ENCODE results near the gene RPRM. TPM values are rescaled to one million over a fixed set of nuclear protein-coding genes. Genes with fewer than 3 reads are reported as not detected.
"Not testable (repeated sequence)": the region's sequence is repeated elsewhere in the genome, so short reads cannot be mapped to it uniquely, and the experiment has no call there.

Gene RPRM
- total and polyA plus RNA-seq, 2 experiments from 2014 or later = 5.9 to 7.5 TPM

- H3K36me3 Mint-ChIP-seq (ENCODE audit: low read depth) = peaks cover 25% of the 10 kb centered on the region
- H3K79me2 ChIP-seq (replicated peaks; ENCODE audit: insufficient read depth); H3K4me1 ChIP-seq (ENCODE audit: insufficient read depth); H3K4me3 ChIP-seq; H3K27me3 ChIP-seq (ENCODE audit: insufficient read depth); H3F3A ChIP-seq (replicated peaks; ENCODE audit: low read depth); H3K27ac ChIP-seq (ENCODE audit: low read depth); H3K4me3 Mint-ChIP-seq; H3K4me1 Mint-ChIP-seq; H2AFZ ChIP-seq; H3K9me2 ChIP-seq (ENCODE audit: insufficient read depth); DNase-seq (ENCODE audit: low spot score); H3K27me3 Mint-ChIP-seq (ENCODE audit: insufficient read depth, low read depth, poor library complexity); H3K36me3 ChIP-seq (ENCODE audit: insufficient read depth); H3K4me2 ChIP-seq; H3K27ac Mint-ChIP-seq; H4K20me1 ChIP-seq (replicated peaks; ENCODE audit: insufficient read depth): not testable (repeated sequence)
- peak; percentile 25; the same call in 1 of the 3 replicates for ATAC-seq
- H3K9me3 Mint-ChIP-seq = peaks cover 43% of the 10 kb centered on the region
Observed at GRCh38 chr2:153442616-153443015, 35.9 kb downstream of the RPRM start.

- Mint-ChIP-seq H3K9me3 (peaks cover 43% of the 10 kb centered on the region), H3K36me3 (ENCODE audit: low read depth) (peaks cover 25% of the 10 kb centered on the region)
- H2AFZ ChIP-seq; H3K27ac Mint-ChIP-seq; H3K4me2 ChIP-seq; H3K27me3 ChIP-seq (ENCODE audit: insufficient read depth); H3K4me3 Mint-ChIP-seq; H3K9me2 ChIP-seq (ENCODE audit: insufficient read depth); H3F3A ChIP-seq (replicated peaks; ENCODE audit: low read depth); H3K27me3 Mint-ChIP-seq (ENCODE audit: insufficient read depth, low read depth, poor library complexity); H3K4me3 ChIP-seq; H3K36me3 ChIP-seq (ENCODE audit: insufficient read depth); DNase-seq (ENCODE audit: low spot score); H3K27ac ChIP-seq (ENCODE audit: low read depth); H4K20me1 ChIP-seq (replicated peaks; ENCODE audit: insufficient read depth); ATAC-seq; H3K79me2 ChIP-seq (replicated peaks; ENCODE audit: insufficient read depth); H3K4me1 Mint-ChIP-seq; H3K4me1 ChIP-seq (ENCODE audit: insufficient read depth): not testable (repeated sequence)
Observed at GRCh38 chr2:153440090-153440489, 38.5 kb downstream of the RPRM start.

- no peaks in the 10 kb centered on the region for H3K27me3 Mint-ChIP-seq (ENCODE audit: insufficient read depth, low read depth, poor library complexity)
- no peaks in the 10 kb centered on the region; the same call in 2 of the 3 replicates for H3K36me3 Mint-ChIP-seq (ENCODE audit: low read depth)
- ATAC-seq = no peak
Observed at GRCh38 chr2:153433403-153433802, 45.2 kb downstream of the RPRM start.

More at GRCh38 chr2:153433403-153433802, 45.2 kb downstream of the RPRM start:
- no peak overlapping the region for H3K4me3 ChIP-seq
- Mint-ChIP-seq H3K9me3 (peaks cover 10% of the 10 kb centered on the region), H3K4me1 (peaks cover 17% of the 10 kb centered on the region), H3K4me3 (no peak overlapping the region), H3K27ac (no peak overlapping the region)
- no peak overlapping the region for H3K27ac ChIP-seq (ENCODE audit: low read depth)
- no peaks in the 10 kb centered on the region for H4K20me1 ChIP-seq (replicated peaks; ENCODE audit: insufficient read depth)
- H3F3A ChIP-seq (replicated peaks; ENCODE audit: low read depth) = no peaks in the 10 kb centered on the region
- H3K4me1 ChIP-seq (ENCODE audit: insufficient read depth) = 0 out of 2 replicates have a peak, but pooled peaks cover 6% of the 10 kb centered on the region
- TF ChIP-seq JUNB (IDR thresholded peaks at IDR 0.05; ENCODE audit: unreplicated experiment) (no peak), ZNF462 (CRISPR knock-in tag; IDR thresholded peaks at IDR 0.05) (no peak), CTCF (conservative IDR thresholded peaks at IDR 0.05; ENCODE audit: low read depth in 2 of 2) (no peak), ETS1 (IDR thresholded peaks at IDR 0.05) (no peak), NANOG (IDR thresholded peaks at IDR 0.05; ENCODE audit: borderline replicate concordance) (no peak), EZH2phosphoT487 (IDR thresholded peaks at IDR 0.05; ENCODE audit: unreplicated experiment) (no peak), EZH2 (IDR thresholded peaks at IDR 0.05; ENCODE audit: low read depth, unreplicated experiment) (no peak), ZNF331 (CRISPR knock-in tag; IDR thresholded peaks at IDR 0.05; ENCODE audit: low read depth) (no peak)
- H2AFZ ChIP-seq = no peak overlapping the region
- DNase-seq (ENCODE audit: low spot score) = no peak
- no peaks in the 10 kb centered on the region for H3K36me3 ChIP-seq (ENCODE audit: insufficient read depth)
- no peaks in the 10 kb centered on the region for H3K9me2 ChIP-seq (ENCODE audit: insufficient read depth)
- H3K4me2 ChIP-seq = no peak overlapping the region
- no peaks in the 10 kb centered on the region for H3K79me2 ChIP-seq (replicated peaks; ENCODE audit: insufficient read depth)
- no peaks in the 10 kb centered on the region for H3K27me3 ChIP-seq (ENCODE audit: insufficient read depth)
